IPS DF 19.7 (cell line): ENCODE results near the gene CEACAM7.
A peak's percentile ranks its signal among the peaks of the same experiment; 100 is the strongest.
"Not testable (repeated sequence)": the region's sequence is repeated elsewhere in the genome, so short reads cannot be mapped to it uniquely, and the experiment has no call there.

ENCODE experiments used
- DNase-seq: peaks from one replicate; pipeline ENCODE4 v3.0.0-alpha.2; 2013; ENCODE audit warnings: low read depth, low spot score

Gene CEACAM7

DNA sequence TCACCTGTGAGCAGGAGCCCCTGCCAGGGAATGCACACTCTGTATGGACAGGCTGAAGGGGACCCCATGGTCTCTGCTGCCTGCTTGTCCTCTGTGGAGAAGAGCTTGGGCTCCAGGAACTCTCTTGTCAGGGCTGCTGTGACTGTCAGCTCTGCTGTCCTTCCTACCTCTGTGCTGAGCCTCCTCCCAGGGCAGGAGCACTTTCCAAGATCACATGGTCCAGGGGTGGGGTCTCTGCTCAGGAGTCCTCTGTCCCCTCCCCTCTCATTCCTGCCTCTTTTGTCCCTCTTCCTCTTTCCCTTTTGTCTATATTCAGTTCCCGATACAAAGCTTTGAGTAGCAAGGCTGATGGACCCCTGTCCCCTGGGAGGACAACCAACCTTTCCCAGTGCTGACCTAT lies at the start of gene CEACAM7:
TSS of gene CEACAM7 (minus strand) at position 173 of the 400 bp plus-strand sequence. CDS start at position 68, 105 bp downstream.
- no peak for DNase-seq

DNA sequence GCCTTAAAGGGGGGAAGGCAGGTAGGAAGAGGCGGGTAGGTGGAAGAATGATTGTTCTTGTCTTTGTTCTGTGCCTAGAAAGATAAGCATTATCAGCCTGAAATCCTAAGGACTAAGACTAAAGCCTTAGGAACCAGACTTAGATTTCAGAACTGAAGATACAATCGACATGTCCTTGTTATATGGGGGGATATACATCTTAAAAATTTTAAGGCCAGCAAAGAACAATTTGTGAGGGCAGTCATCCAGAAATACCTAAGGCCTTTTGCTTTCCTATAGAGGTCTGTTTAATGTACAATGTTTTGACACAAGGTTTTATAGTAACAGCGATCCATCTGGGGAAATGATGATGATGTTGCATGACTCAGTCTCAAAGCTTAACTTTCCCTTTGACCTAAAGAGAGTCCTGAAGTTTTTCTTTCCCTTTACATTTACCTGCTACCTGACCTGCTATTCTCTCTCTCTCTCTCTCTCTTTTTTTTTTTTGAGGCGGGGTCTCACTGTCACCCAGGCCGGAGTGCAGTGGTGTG lies 47.1 kb upstream of the CEACAM7 start:
- DNase-seq: no peak

GRCh38 chr19:41734585-41734984 lies 46.5 kb upstream of the CEACAM7 start:
- no peak for DNase-seq

- no peak for DNase-seq
These were observed 46.1 kb upstream of the CEACAM7 start for GRCh38 chr19:41734156-41734555.

GRCh38 chr19:41726493-41726892 lies 38.4 kb upstream of the CEACAM7 start:
- DNase-seq: no peak

DNA sequence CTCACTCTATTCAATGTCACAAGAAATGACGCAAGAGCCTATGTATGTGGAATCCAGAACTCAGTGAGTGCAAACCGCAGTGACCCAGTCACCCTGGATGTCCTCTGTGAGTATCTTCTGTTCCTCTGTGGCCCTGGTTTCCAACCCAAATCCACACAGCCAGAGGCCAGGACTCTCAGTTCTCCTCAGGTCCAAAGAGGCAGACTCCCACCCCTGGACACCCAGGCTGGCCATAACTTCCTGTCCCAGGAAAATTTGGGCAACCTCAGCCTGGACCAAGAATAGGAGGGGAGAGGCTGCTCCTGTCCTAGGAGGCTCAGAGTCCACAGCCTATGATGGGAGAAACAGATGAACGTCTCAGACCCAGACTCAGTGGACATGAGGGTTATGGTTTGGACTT lies 32.0 kb upstream of the CEACAM7 start:
- no peak for DNase-seq

DNA sequence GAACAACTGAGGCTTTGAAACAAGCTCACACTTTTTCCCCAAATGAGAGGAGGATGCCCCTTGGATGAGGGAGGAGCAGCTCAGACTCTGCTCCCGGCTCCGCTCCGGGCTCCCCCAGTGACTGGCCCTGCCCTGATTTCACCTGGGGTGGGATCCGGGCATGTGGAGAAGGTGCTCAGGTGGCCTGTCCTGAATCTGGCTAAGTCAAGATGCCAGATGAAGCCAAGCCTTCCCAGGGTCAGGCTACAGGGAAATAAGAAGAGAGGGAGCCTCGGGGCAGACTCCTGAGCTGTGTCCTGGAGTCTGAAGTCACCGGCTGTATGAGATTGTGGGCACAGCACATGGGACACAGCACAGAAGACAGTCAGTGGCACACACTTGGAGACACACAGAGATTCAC lies 30.7 kb upstream of the CEACAM7 start:
- no peak for DNase-seq

- no peak for DNase-seq
These were observed 26.5 kb upstream of the CEACAM7 start for GRCh38 chr19:41714598-41714997.

GRCh38 chr19:41711376-41712261 lies 23.5 kb upstream of the CEACAM7 start:
- no peak for DNase-seq

DNA sequence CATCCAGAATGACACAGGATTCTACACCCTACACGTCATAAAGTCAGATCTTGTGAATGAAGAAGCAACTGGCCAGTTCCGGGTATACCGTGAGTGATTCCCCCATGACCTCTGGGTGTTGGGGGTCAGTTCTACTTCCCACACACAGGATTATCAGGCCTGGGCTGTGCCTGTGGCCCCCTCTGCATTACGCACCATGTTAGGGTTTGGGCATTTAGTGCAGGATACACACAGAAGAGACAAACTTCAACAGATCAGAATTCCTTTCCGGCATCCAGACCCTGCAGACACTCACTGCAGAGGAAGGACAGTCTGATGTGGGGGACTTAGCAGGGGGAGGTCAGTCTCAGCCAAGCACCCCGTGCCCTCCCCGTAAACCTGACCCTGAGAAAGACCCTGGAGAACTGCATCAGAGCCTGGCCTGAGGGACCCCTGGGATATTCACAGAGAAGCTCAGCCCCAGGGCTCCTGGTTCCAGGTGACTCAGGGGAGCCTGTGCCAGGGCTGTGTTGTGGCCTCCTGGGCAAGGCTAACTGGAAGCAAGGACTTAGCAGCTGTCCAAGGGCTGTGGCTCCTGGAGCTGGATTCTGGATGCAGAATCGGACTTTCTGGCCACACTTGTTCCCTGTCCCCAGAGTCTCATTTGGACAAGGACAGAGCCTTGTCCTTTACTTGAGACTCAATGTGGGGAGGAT lies 22.0 kb upstream of the CEACAM7 start:
- no peak for DNase-seq

GRCh38 chr19:41709516-41709915 lies 21.4 kb upstream of the CEACAM7 start:
- not testable (repeated sequence) for DNase-seq

DNA sequence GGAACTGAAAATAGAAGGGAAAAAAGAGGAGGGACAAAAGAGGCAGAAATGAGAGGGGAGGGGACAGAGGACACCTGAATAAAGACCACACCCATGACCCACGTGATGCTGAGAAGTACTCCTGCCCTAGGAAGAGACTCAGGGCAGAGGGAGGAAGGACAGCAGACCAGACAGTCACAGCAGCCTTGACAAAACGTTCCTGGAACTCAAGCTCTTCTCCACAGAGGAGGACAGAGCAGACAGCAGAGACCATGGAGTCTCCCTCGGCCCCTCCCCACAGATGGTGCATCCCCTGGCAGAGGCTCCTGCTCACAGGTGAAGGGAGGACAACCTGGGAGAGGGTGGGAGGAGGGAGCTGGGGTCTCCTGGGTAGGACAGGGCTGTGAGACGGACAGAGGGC lies 20.4 kb upstream of the CEACAM7 start, which contains the start of gene CEACAM5:
TSS of gene CEACAM5 (plus strand) at position 146 of the 400 bp plus-strand sequence. CDS start at position 252, 106 bp downstream.
- no peak for DNase-seq

- no peak for DNase-seq
These were observed 19.9 kb upstream of the CEACAM7 start for GRCh38 chr19:41707871-41708371.

- no peak for DNase-seq
These were observed 19.4 kb upstream of the CEACAM7 start for GRCh38 chr19:41707502-41707812.

DNA sequence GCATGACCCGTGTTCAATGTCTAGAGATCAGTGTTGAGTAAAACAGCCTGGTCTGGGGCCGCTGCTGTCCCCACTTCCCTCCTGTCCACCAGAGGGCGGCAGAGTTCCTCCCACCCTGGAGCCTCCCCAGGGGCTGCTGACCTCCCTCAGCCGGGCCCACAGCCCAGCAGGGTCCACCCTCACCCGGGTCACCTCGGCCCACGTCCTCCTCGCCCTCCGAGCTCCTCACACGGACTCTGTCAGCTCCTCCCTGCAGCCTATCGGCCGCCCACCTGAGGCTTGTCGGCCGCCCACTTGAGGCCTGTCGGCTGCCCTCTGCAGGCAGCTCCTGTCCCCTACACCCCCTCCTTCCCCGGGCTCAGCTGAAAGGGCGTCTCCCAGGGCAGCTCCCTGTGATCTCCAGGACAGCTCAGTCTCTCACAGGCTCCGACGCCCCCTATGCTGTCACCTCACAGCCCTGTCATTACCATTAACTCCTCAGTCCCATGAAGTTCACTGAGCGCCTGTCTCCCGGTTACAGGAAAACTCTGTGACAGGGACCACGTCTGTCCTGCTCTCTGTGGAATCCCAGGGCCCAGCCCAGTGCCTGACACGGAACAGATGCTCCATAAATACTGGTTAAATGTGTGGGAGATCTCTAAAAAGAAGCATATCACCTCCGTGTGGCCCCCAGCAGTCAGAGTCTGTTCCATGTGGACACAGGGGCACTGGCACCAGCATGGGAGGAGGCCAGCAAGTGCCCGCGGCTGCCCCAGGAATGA lies 18.9 kb upstream of the CEACAM7 start:
- DNase-seq: peak; percentile 61

- no peak for DNase-seq
These were observed 17.5 kb upstream of the CEACAM7 start for GRCh38 chr19:41705393-41706174.

DNA sequence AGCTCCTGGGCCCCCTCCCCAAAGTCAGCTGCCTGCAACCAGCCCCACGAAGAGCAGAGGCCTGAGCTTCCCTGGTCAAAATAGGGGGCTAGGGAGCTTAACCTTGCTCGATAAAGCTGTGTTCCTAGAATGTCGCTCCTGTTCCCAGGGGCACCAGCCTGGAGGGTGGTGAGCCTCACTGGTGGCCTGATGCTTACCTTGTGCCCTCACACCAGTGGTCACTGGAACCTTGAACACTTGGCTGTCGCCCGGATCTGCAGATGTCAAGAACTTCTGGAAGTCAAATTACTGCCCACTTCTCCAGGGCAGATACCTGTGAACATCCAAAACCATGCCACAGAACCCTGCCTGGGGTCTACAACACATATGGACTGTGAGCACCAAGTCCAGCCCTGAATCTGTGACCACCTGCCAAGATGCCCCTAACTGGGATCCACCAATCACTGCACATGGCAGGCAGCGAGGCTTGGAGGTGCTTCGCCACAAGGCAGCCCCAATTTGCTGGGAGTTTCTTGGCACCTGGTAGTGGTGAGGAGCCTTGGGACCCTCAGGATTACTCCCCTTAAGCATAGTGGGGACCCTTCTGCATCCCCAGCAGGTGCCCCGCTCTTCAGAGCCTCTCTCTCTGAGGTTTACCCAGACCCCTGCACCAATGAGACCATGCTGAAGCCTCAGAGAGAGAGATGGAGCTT lies 15.7 kb upstream of the CEACAM7 start:
- no peak for DNase-seq

DNA sequence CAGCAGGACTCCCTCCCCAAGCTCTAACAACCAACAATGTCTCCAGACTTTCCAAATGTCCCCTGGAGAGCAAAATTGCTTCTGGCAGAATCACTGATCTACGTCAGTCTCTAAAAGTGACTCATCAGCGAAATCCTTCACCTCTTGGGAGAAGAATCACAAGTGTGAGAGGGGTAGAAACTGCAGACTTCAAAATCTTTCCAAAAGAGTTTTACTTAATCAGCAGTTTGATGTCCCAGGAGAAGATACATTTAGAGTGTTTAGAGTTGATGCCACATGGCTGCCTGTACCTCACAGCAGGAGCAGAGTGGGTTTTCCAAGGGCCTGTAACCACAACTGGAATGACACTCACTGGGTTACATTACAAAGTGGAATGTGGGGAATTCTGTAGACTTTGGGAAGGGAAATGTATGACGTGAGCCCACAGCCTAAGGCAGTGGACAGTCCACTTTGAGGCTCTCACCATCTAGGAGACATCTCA lies 14.1 kb upstream of the CEACAM7 start:
- DNase-seq: no peak

- no peak for DNase-seq
These were observed 13.5 kb upstream of the CEACAM7 start for GRCh38 chr19:41701401-41702075.
